GM21447 (cell line): Measurements from ENCODE around the gene KCNT2.
"Not testable (repeated sequence)": the region's sequence is repeated elsewhere in the genome, so short reads cannot be mapped to it uniquely, and the experiment has no call there.

Experiments used
- ATAC-seq: cut with Tn5 transposase; IDR thresholded peaks from one replicate; pipeline ENCODE4 v1.9.1; 2021; ENCODE audit not compliant: unreplicated experiment

Gene KCNT2

DNA sequence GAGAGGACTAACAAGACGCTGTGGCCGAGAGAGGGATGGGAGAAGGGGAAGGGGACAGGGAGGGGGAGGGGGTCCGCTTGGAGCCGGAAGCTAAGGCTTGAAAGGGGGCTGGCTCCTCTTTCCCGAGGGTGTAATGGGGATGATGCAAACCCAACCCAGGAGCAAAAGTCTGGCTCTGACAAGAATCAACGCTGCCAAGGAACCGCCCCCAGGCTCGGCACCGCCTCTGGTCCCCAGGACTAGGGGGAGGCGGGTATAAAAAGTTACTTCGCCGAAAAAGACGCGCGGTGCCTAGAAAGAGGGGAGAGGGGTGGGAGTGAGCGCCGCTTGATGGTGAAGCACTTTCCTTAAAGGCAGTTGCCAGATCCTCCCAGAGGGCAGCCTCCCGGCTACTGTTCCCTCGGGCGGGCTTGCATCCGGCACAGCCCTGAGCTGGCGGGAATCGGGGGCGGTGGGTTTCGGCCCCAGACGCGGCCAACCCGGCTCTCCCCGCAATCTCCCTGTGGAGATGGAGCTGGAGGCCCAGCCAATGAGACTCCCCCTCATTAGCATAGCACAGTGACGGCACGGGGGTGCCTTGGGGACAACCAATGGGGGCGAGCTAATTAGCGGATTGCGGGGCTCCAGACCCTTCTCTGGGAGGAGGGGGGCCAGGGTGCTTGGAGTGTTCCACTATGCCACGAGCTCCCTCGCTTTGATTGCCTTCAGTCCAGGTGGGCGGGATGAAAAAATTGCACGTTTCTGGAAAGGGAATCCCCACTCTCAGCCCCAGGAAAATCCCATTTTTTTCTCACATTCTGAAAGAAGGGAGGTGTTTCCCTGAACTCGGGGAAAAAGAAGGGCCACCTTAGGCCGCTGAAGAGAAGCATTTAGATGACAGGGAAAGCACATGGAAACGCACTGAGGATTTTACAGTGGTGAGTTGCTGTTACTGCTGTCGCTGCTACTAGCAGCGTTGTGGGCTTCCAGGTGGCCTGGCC lies at the start of gene KCNT2:
TSS of gene KCNT2 (minus strand) at position 51 of the 980 bp plus-strand sequence. CDS start 131 bp downstream, outside the sequence.
- ATAC-seq: no peak

DNA sequence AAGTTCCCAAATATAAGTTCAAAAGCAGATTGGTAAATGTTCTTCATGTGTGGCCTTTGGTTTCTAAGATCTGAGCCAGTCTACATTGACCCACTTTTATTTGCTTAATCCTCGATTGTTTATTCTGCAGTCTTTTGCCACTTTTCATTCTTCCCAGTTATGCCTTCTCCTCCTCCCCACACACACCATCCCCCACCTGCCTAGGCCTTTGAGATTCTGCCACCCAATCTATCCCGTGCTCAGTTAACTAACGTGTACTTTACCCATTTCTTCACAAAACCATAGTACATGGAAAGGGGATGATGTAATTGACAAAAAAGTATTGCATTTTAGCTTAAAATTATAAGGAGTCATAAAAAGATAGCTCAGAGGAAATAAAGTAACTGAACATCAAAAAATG lies 47.3 kb upstream of the KCNT2 start:
- ATAC-seq: no peak

DNA sequence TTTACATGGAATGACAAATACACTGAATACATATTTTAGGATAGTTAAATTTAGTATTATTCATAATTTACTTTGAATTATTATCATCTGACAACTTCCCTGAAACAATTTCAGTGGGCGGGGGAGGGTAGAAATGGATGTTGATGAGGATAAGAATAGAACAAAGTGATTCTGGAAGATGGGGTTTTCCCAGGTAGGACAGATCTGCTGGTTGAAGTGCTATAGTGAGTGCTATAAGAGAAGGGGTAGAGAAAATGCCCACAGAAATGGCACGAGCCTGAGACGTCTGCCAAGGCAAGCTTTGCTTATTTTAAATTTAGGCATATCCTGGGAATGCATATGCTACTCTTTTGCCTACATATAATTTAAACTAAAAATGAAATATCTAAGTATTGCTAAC lies 46.8 kb upstream of the KCNT2 start:
- no peak for ATAC-seq

DNA sequence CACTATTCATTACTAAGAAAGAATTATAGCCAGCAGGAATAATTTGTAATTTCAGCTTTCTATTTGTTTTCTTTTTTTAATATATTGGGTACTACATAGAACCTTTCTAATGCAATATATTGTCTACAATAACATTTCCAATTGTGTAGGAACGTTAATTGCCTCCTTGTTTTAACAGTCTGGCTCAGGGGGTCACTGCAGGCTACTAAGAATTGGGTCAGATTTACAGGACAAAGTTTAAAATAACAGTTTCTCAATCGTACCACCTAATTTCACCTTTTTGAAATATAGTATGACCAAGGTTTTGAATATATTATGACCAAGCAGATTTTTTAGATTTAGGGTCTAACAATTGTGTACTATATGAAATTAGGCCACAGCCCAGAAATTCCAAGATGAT lies 46.0 kb upstream of the KCNT2 start:
- no peak for ATAC-seq

- ATAC-seq: no peak
Measured at GRCh38 chr1:196651637-196652215, 43.5 kb upstream of the KCNT2 start, which contains the start of gene CFH. Gene CFH (plus strand): TSS chr1:196652043. CDS start chr1:196652118, 75 bp downstream.

- no peak for ATAC-seq
Measured at GRCh38 chr1:196651079-196651478, 42.8 kb upstream of the KCNT2 start.

DNA sequence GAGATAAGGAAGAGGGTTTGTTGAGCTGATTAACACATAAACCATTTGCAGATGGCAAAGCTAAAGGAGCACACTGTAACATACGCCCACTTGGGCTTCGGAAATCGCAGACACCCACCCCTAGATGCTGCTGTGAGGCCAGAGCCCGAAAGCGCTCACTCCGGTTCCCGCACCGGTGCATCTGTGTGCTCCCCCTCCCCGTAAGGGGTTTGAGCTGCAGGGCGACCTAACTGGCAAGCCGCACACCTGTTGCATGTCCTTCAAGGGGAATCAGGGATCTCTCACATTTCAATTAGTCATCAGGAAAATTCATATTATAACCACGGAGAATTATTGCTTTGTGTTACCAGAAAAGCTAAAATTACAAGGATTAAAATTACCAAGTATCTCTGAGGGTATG lies 42.2 kb upstream of the KCNT2 start:
- no peak for ATAC-seq

DNA sequence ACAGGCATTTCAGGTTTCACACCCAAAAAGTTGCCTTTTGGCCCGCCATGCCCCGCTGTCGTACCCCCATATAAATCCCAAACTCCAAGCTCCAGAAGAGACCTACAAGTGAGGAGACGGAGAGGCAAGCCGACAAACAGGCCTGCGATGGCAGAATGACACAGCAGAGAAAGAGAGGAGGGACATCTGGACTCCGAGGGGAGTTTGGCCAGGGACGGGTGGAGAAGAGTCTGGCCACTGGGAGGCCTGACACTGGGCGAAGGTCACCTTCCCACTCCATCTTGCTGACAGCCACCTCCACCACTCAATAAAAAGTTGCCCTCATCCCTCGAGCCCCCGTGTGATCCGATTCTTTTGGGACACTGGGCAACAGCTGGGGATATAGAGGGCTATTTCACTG lies 41.8 kb upstream of the KCNT2 start:
- ATAC-seq: no peak

- ATAC-seq: no peak
Measured at GRCh38 chr1:196640976-196641375, 32.7 kb upstream of the KCNT2 start.

DNA sequence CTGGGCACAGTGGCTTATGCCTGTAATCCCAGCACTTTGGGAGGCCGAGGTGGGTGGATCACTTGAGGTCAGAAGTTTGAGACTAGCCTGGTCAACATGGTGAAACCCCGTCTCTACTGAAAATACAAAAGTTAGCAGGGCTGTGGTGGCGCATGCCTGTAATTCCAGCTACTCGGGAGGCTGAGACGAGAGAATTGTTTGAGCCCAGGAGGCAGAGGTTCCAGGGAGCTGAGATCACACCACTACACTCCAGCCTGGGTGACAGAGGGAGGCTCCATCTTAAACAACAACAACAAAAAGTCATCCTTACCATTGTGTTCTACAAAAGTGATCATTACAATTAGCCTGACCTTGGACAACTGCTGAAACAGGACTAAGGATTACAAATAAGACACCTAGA lies 31.1 kb upstream of the KCNT2 start:
- ATAC-seq: not testable (repeated sequence)

GRCh38 chr1:196638466-196638865 lies 30.2 kb upstream of the KCNT2 start:
- ATAC-seq: no peak

DNA sequence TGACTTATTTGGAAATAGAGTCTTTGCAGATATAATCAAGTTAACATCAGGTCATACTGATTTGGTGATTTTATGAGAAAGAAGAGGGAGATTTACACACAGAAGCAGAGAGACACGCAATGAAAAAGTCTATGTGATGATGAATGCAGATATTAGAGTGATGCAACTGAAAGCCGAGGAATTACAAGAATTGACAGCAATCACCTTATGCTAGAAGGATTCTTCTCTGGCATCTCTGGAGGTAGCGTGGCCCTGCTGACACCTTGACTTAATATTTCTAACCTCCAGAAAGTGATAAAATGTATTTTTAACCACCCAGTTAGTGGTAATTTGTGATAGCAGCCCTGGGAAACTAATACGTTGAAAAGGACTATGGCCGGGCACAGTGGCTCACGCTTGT lies 29.4 kb upstream of the KCNT2 start:
- no peak for ATAC-seq

- no peak for ATAC-seq
Measured at GRCh38 chr1:196628838-196629237, 20.6 kb upstream of the KCNT2 start.

DNA sequence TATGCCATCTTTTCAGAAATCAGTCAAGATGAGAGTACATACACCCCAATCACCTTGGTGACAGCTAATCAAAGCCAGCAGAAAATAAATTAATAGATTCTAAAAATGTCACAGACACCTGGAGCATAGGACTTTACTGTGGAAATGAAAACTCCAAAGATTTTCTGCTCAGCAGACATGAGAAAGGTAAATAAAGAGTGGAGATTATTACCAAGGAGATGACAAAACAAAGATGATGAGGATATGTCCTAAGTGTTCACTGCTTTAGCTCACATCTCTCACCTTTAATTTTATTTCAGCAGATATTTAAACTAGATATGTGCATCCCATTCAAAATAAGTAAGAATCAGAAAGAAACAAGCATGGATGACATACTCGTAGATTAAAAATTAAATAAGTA lies 14.8 kb upstream of the KCNT2 start:
- no peak for ATAC-seq

DNA sequence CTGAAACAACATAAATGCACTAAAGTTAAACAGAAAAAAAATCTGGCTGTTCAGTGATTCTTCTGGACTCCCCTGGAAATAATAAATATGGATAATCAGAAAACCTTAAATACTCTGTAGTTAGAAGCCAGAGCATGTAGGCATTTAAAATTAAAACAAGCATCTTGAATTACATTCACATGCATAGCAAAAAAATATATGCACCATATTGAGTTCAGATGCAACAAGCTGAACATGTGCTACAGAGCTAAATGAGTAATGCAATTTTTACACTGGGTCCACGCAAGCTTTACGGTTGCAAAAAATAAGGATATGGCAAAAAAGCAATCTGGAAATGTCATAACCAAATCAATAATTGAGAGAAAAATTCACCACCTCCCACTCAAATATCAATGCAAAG lies 11.5 kb upstream of the KCNT2 start:
- ATAC-seq: no peak

DNA sequence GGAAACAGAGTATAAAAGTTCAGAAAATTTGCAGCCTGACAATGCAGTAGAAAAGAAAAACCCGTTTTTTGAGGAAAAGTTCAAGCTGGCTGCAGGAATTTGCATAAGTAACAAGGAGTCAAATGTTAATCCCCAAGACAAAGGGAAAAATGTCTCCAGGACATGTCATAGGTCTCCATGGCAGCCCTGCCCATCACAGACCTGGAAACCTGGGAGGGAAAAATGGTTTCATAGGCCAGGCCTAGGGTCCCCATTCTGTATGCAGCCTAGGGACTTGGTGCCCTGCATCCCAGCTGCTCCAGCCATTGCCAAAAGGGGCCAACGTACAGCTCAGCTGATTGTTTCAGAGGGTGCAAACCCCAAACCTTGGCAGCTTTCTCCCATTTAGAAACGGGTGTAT lies 3.6 kb upstream of the KCNT2 start:
- ATAC-seq: no peak

GRCh38 chr1:196609370-196609737 lies 1.1 kb upstream of the KCNT2 start:
- no peak for ATAC-seq

GRCh38 chr1:196607981-196608380 lies 259 bp downstream of the KCNT2 start:
- no peak for ATAC-seq

GRCh38 chr1:196603651-196604050 lies 4.6 kb downstream of the KCNT2 start:
- ATAC-seq: no peak

GRCh38 chr1:196598942-196599748 lies 9.1 kb downstream of the KCNT2 start:
- ATAC-seq: no peak

DNA sequence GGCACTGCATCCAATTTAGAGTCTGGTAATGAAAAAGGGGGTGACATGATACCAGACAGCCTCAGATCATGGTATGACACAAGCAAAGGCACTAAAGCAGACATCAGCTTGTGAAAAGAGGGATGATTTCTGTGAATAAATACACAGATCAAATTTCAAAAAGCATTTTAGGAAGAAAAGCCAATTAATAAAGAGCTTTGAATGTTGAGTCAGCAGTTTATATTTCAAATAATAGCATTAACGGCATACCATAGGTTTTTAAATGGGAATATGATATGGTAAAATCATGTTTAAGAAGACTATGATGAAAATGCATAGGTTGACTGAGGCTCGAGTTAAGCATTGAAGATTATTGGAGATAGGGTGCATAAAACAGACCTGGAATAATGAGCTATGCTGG lies 13.5 kb downstream of the KCNT2 start:
- no peak for ATAC-seq

GRCh38 chr1:196593955-196594354 lies 14.3 kb downstream of the KCNT2 start:
- no peak for ATAC-seq
